Activated CD8-positive, alpha-beta memory T cell treated with anti-CD3 and anti-CD28 coated beads, Interleukin-2, amount 50 U/mL, for 48 hours (primary cell): Measurements from ENCODE around the gene CDH1.
A peak's percentile ranks its signal among the peaks of the same experiment; 100 is the strongest.
"Not testable (repeated sequence)": the region's sequence is repeated elsewhere in the genome, so short reads cannot be mapped to it uniquely, and the experiment has no call there.

Experiments used
- DNase-seq: peaks from one replicate; pipeline ENCODE4 v3.0.0-alpha.2; 2020

CDH1 gene

GRCh38 chr16:68737046-68737729 lies at the start of gene CDH1:
Gene CDH1, plus strand, starts transcription at chr16:68737292. Its CDS starts 124 bp downstream, at chr16:68737416.
- peak; percentile 70 for DNase-seq

- no peak for DNase-seq
These were observed 47.2 kb upstream of the CDH1 start for GRCh38 chr16:68689921-68690320.

- DNase-seq = no peak
These were observed 41.5 kb upstream of the CDH1 start for GRCh38 chr16:68695575-68695974.

GRCh38 chr16:68696514-68696913 lies 40.6 kb upstream of the CDH1 start:
- no peak for DNase-seq

GRCh38 chr16:68698091-68698490 lies 39.0 kb upstream of the CDH1 start:
- no peak for DNase-seq

GRCh38 chr16:68700120-68700519 lies 37.0 kb upstream of the CDH1 start:
- no peak for DNase-seq

- DNase-seq = no peak
These were observed 36.3 kb upstream of the CDH1 start for GRCh38 chr16:68700831-68701230.

GRCh38 chr16:68704232-68704867 lies 32.7 kb upstream of the CDH1 start:
- DNase-seq = peak; percentile 83

- DNase-seq = no peak
These were observed 29.5 kb upstream of the CDH1 start for GRCh38 chr16:68707340-68708152.

- DNase-seq = no peak
These were observed 26.9 kb upstream of the CDH1 start for GRCh38 chr16:68710211-68710610.

- no peak for DNase-seq
These were observed 25.5 kb upstream of the CDH1 start for GRCh38 chr16:68711421-68712139.

- no peak for DNase-seq
These were observed 23.7 kb upstream of the CDH1 start for GRCh38 chr16:68713361-68713760.

GRCh38 chr16:68715471-68715870 lies 21.6 kb upstream of the CDH1 start:
- no peak for DNase-seq

- DNase-seq = not testable (repeated sequence)
These were observed 20.6 kb upstream of the CDH1 start for GRCh38 chr16:68716516-68716915.

GRCh38 chr16:68717684-68718083 lies 19.4 kb upstream of the CDH1 start:
- DNase-seq = no peak

- DNase-seq = no peak
These were observed 18.5 kb upstream of the CDH1 start for GRCh38 chr16:68718590-68718989.

- no peak for DNase-seq
These were observed 17.1 kb upstream of the CDH1 start for GRCh38 chr16:68719993-68720489.

- DNase-seq = no peak
These were observed 14.7 kb upstream of the CDH1 start for GRCh38 chr16:68722119-68723024.

GRCh38 chr16:68724797-68725196 lies 12.3 kb upstream of the CDH1 start:
- DNase-seq = no peak

GRCh38 chr16:68728523-68728922 lies 8.6 kb upstream of the CDH1 start:
- no peak for DNase-seq

- DNase-seq = no peak
These were observed 5.5 kb upstream of the CDH1 start for GRCh38 chr16:68731637-68732036.
